ENCODE measurements around the gene NBPF6. TPM values are rescaled to one million over a fixed set of nuclear protein-coding genes. Genes with fewer than 3 reads are reported as not detected.
"Not testable (repeated sequence)": the region's sequence is repeated elsewhere in the genome, so short reads cannot be mapped to it uniquely, and the experiment has no call there.

The NBPF6 gene
- total and polyA plus RNA-seq, 3 donors from 2014 or later, result 1.8 to 10.7 (median 6.8) TPM

- no peak for DNase-seq
- no peaks in the 10 kb centered on the region for H3K9me3 ChIP-seq
These were observed 61.6 kb downstream of the NBPF6 start for GRCh38 chr1:108511764-108512163.

DNA sequence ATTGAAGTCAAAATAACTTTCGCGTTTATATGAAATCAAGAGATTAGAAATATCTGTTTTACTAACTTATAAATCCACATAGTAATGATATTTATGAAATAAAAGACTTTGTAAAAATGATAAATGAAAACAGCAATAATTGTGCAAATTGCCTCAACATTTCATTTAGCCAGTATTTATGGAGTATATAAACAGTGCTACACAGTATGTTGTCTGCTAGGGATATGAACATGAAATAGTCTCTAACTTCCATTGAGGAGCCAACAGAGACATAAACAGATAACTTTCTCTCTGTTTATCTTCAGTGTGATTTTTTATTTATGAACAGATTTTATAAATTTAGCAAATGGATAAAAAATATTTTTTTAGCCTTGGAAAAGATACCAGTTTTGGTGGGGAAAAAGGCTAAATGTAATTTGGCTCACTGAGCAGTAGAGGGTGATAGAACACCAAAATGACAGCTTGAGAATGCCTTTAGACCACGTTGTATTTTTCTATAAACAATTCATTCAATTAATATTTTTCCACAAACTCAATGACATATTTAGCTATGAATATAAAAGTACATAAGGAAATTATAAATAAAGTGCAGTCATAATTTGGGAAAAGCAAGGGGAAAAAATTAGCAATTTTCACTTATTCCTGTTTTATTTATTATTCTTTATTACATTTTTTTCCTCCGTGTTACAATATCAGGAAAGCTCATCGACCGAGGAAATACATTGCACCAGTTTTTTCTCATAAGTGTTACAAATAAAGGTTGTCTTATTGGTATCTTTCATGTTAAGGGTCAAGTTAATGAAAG is 62.3 kb downstream of the NBPF6 start:
- Histone ChIP-seq H3K27ac (no peak overlapping the region), H3K36me3 (ENCODE audit: low read depth, missing control alignments) (no peaks in the 10 kb centered on the region), H3K4me3 (no peak overlapping the region), H3K27me3 (no peaks in the 10 kb centered on the region), H3K4me1 (no peaks in the 10 kb centered on the region), H3K9me3 (no peaks in the 10 kb centered on the region)
- intact Hi-C loops (cut with DNase I; ENCODE audit: low total_unique reads), result loop anchor here (5.0 kb wide), 1 partner anchor 135 kb away; no protein-coding TSS in a partner anchor
- WGBS, 2 donors, result 60 to 65% methylated on average over 6 of the region's 6 CpGs
- no peak for DNase-seq
- TF ChIP-seq, protein P1, sequence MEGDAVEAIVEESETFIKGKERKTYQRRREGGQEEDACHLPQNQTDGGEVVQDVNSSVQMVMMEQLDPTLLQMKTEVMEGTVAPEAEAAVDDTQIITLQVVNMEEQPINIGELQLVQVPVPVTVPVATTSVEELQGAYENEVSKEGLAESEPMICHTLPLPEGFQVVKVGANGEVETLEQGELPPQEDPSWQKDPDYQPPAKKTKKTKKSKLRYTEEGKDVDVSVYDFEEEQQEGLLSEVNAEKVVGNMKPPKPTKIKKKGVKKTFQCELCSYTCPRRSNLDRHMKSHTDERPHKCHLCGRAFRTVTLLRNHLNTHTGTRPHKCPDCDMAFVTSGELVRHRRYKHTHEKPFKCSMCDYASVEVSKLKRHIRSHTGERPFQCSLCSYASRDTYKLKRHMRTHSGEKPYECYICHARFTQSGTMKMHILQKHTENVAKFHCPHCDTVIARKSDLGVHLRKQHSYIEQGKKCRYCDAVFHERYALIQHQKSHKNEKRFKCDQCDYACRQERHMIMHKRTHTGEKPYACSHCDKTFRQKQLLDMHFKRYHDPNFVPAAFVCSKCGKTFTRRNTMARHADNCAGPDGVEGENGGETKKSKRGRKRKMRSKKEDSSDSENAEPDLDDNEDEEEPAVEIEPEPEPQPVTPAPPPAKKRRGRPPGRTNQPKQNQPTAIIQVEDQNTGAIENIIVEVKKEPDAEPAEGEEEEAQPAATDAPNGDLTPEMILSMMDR (IDR thresholded peaks at IDR 0.05), result peak; percentile 73 to 77 (median 74)
- TF ChIP-seq POLR2A (IDR thresholded peaks at IDR 0.05), result no peak

More at GRCh38 chr1:108511764-108512163, 61.6 kb downstream of the NBPF6 start:
- no peaks in the 10 kb centered on the region for H3K4me1 ChIP-seq
- no peak for TF ChIP-seq POLR2A (IDR thresholded peaks at IDR 0.05)
- TF ChIP-seq, protein P1 (IDR thresholded peaks at IDR 0.05), result no peak
- no peaks in the 10 kb centered on the region for H3K36me3 ChIP-seq (ENCODE audit: low read depth, missing control alignments)
- H3K27ac ChIP-seq, result no peak overlapping the region
- H3K4me3 ChIP-seq, result no peak overlapping the region
- WGBS, 2 donors, result 66 to 72% methylated on average over 3 of the region's 3 CpGs
- intact Hi-C loops (cut with DNase I; ENCODE audit: low total_unique reads), result loop anchor here (5.0 kb wide), 1 partner anchor 136 kb away; no protein-coding TSS in a partner anchor
- no peaks in the 10 kb centered on the region for H3K27me3 ChIP-seq

DNA sequence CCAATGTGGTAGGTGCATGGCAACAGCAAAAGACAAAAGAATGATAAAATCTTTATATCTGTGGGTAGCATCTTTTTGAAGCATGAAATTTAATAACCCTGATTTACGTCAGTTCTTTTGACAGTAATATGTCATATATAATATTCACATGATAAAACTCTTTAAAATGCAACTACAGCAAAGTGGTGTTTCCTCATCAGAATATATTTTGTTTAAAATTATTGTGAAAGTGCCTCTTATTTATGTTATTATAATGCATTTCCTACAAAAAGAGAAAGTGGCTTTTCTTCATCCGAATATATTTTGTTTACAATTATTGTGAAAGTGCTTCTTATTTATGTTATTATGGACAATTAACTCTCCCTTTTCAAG is 62.9 kb downstream of the NBPF6 start:
- 72 to 73% methylated on average over 2 of the region's 2 CpGs for WGBS, 2 donors
- TF ChIP-seq, protein P1 (IDR thresholded peaks at IDR 0.05), result no peak
- no peak for TF ChIP-seq POLR2A (IDR thresholded peaks at IDR 0.05)
- no peak overlapping the region for H3K4me3 ChIP-seq
- intact Hi-C loops (cut with DNase I; ENCODE audit: low total_unique reads), result loop anchor here (5.0 kb wide), 1 partner anchor 134 kb away; no protein-coding TSS in a partner anchor
- no peak overlapping the region for H3K27ac ChIP-seq
- H3K4me1 ChIP-seq, result no peaks in the 10 kb centered on the region
- no peaks in the 10 kb centered on the region for H3K36me3 ChIP-seq (ENCODE audit: low read depth, missing control alignments)
- DNase-seq, result no peak
- no peaks in the 10 kb centered on the region for H3K9me3 ChIP-seq
- no peaks in the 10 kb centered on the region for H3K27me3 ChIP-seq

DNA sequence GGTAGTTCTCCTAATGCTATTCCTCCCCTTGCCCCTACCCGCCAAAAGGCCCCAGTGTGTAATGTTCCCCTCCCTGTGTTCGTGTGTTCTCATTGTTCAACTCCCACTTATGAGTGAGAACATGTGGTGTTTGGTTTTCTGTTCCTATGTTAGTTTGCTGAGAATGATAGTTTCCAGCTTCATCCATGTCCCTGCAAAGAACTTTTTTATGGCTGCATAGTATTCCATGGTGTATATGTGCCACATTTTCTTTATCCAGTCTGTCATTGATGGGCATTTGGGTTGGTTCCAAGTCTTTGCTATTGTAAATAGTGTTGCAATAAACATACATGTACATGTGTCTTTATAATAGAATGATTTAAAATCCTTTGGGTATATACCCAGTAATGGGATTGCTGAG is 63.8 kb downstream of the NBPF6 start:
- not testable (repeated sequence) for H3K4me3 ChIP-seq; DNase-seq; H3K27me3 ChIP-seq; H3K4me1 ChIP-seq; H3K27ac ChIP-seq; H3K9me3 ChIP-seq; H3K36me3 ChIP-seq (ENCODE audit: low read depth, missing control alignments)
- 90 to 93% methylated on average over 2 of the region's 2 CpGs for WGBS, 2 donors
- intact Hi-C loops (cut with DNase I; ENCODE audit: low total_unique reads), result loop anchor here (5.0 kb wide), 1 partner anchor 133 kb away; no protein-coding TSS in a partner anchor

GRCh38 chr1:108517301-108517897 is 67.3 kb downstream of the NBPF6 start:
- H3K27me3 ChIP-seq; intact Hi-C loops (cut with DNase I; ENCODE audit: low total_unique reads); H3K9me3 ChIP-seq; H3K4me3 ChIP-seq; H3K36me3 ChIP-seq (ENCODE audit: low read depth, missing control alignments); DNase-seq; H3K4me1 ChIP-seq; H3K27ac ChIP-seq: not testable (repeated sequence)
- 59 to 75% methylated on average over 6 of the region's 6 CpGs for WGBS, 2 donors

Other genes with a start within 250 kb of the NBPF6 start
- gene SLC25A24, start 250.0 kb upstream of the NBPF6 start, total RNA-seq, result 10 to 100 TPM; 12.3 to 15.5 TPM
- 9.8 TPM for gene SLC25A24, start 250.0 kb upstream of the NBPF6 start, polyA plus RNA-seq (ENCODE audit: insufficient read depth, low read depth, low replicate concordance)
- gene NBPF4, start 206.3 kb upstream of the NBPF6 start, total RNA-seq, result 1 to 10 TPM; 2.5 to 6.9 TPM
- 10.5 TPM for gene NBPF4, start 206.3 kb upstream of the NBPF6 start, polyA plus RNA-seq (ENCODE audit: insufficient read depth, low read depth, low replicate concordance)
- gene EEIG2, start 109.8 kb downstream of the NBPF6 start, total RNA-seq, result 10 to 100 TPM; 14.7 to 20.6 TPM
- gene EEIG2, start 109.8 kb downstream of the NBPF6 start, polyA plus RNA-seq (ENCODE audit: insufficient read depth, low read depth, low replicate concordance), result 11.6 TPM
- gene HENMT1, start 210.8 kb downstream of the NBPF6 start, total RNA-seq, result 10 to 100 TPM; 70.9 to 72.0 TPM
- 126 TPM for gene HENMT1, start 210.8 kb downstream of the NBPF6 start, polyA plus RNA-seq (ENCODE audit: insufficient read depth, low read depth, low replicate concordance)
- gene PRPF38B, start 242.0 kb downstream of the NBPF6 start, total RNA-seq, result 10 to 100 TPM; 28.1 to 29.0 TPM
- 8.6 TPM for gene PRPF38B, start 242.0 kb downstream of the NBPF6 start, polyA plus RNA-seq (ENCODE audit: insufficient read depth, low read depth, low replicate concordance)

Measured in testis (tissue), 3 donors.